ENCODE results near the gene PIK3C3.

Gene PIK3C3

DNA sequence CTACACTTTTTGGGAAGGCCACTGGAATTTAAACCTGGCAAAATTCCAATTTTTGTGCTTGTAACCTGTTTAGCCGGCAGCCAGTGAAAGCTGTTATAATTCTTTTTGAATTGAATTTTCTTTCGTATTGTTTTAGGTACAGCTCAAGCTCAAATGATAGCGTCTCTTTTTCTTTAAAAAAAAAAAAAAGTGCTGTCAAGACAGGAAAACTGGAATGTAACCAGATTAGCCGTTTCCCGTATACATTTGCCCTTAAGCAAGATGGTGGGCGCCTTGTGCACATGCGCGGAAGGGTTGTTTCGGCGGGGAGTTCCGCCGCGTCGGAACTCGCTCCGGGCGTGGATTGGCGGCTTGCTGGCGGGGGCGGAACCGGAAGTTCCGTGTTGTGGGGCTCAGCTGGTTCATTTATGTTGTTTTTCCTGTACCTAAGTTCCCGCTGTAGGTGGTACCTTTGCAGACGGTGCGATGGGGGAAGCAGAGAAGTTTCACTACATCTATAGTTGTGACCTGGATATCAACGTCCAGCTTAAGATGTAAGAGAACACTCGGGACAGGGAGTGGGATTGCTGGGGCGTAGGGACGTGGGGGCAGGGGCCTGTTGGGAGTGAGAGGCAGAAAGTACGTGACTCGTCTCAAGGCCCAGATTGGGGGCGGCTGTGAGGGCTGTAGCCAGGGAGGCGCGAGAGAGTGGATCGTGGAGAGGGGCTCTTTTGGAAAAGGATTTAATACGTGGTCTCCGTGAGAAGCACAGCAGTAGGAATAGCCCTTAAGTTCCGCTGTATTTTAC, at the start of gene PIK3C3:
Gene PIK3C3, plus strand, starts transcription at position 408 of the 787 bp plus-strand sequence. Its CDS starts 58 bp downstream, at position 466.
- peak; percentile 88 for DNase-seq (ENCODE audit: low read depth)

DNA sequence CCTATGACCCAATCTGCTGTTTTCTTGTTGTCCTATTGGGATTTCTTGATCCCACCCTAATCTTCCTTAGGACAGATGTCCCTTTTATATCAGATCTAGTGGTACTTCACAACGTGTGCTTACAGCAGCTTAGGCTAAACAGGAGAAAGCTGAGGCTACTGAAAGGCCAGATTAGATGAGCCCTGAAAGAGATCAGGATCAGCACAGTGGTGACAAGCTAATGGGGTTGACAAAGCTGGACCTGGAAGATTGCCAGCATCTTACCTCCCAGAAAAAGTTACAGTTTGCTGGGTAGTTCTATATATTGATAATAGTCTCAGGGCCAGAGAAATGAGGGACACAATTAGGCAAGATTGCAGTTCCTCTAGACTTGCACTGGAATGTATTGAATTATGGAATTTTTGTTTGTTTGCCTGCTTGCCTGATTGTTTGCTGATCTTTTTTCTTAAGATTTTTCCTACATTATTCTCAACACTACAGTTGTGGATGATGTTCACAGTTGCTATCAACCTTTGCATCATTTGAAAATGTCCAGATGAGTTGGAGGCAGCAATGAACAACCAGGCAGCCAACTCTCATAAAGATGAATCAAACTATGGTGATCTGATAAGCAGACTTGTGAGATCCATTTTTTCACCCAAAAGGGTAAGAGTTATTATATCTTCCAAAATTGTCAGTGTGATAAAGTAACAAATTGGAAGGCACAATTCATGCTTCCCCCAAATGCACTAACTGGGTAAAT, 49.1 kb upstream of the PIK3C3 start:
- no peak for DNase-seq (ENCODE audit: low read depth)

DNA sequence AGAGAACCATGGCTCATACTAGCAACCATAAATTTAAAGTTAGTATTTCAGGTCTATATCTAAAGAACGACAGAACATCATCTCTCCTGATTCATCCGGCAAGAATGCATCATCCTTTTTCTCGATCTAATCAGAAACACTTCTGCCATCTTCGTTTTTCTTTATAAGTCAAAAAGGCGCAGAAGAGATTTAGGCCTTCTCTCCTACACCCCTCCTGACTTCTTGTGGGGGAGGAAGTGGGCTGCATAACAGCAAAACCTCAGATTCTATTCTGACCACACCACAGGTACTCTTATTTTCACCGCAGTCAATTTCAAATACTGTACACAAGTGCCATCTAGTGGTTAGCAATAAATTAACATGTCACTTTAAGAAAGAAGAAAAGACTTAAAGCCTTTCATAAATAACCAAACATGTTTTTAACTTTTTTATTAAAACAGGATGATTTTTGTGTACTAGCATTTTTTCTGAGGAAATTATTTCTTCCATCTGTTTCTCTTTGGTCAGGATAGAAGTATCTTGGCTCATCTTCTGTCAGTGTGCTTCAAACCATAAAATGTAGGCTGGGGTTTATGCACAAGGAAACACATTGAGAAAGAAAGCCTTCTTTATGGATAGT, 48.4 kb upstream of the PIK3C3 start:
- DNase-seq (ENCODE audit: low read depth), result peak; percentile 7

DNA sequence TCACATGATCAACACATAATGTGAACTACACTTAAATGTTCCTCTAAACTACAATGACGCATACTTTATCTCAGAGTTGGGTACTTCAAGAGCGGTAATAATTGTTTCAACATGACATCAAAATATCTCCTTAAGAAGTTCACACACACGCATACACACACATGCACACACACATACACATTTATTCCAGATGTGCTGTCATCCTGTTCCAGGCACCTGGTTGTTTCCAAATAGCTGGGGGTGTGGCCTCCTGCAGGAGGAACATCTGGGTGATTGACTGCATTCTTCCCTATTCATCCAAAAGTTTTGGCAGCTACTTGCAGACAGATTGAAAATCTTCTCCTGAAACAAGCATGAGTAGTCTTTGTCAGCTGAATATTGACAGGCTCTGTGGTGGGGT, 37.9 kb upstream of the PIK3C3 start:
- no peak for DNase-seq (ENCODE audit: low read depth)

DNA sequence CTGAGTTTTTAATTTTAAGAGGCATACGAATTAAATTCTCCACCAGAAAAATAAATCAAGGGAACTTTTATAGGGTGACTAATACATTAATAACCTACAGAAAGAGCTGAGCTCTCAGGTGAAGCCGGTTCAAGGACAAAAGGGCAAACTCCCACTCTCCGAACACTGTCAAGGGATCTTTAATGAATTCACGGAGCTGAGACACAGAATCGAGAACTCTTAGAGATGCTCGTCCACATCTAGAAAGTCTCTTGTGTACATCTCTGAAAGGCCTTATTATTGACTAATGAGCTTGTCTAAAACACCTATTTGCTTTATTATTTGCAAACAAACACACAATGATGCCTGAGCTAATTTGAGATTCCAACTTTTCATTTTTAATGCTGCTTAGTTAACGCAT, 33.3 kb upstream of the PIK3C3 start:
- DNase-seq (ENCODE audit: low read depth), result no peak

DNA sequence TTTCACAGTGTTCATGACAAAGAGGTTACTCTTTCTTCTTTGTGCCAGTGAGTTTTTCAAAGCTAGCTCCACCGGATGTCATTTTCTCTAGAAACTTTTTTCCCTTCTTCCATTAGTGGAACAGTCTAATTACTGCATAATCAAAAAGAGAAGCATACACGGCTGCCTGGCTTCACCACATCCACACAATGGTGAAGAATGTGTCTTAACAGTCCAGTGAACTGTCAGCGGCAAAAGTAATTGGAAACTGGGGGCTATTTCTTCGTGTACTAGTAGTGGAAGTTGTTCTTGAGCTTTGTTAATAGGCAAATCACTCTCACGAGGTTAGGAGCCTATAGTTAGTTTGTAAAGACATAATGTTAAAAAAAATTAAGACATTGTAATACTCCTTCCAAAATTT, 32.9 kb upstream of the PIK3C3 start:
- no peak for DNase-seq (ENCODE audit: low read depth)

DNA sequence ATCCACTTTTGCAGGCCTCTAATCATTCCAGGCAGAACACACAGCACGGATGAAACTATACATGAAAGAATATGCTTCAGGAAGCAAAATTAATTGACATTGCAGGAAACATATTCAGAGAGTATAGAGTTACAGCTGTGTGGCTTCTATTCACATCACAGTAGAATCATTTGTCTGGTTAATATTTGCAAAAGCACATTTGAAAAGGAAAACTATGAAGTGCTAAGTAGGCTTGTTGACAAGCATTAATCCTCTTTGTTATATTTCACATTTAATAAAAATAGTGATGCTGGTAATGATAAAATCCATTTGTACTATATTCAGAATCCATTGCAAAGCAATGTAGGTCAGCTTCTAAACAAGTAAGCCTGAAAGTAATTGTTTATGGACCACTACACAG, 32.2 kb upstream of the PIK3C3 start:
- DNase-seq (ENCODE audit: low read depth), result no peak

DNA sequence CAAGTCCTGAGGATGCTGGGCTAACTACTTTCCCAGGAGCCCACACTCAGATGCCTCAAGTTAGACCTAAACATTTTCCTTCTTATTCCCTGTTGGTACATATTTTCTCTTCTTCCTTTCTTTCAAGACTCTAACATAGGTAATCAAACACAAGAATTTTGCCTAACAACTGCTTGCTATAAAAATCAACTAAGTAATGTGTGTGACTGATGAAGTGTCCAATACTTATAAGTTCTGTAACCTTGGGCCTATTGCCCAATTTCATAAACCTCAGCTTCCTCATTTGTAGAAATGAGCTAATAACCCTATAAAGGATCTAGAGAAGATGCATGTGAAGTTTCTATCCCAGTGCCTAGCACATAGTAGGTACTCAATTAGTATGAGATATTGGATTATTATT, 31.6 kb upstream of the PIK3C3 start:
- no peak for DNase-seq (ENCODE audit: low read depth)

DNA sequence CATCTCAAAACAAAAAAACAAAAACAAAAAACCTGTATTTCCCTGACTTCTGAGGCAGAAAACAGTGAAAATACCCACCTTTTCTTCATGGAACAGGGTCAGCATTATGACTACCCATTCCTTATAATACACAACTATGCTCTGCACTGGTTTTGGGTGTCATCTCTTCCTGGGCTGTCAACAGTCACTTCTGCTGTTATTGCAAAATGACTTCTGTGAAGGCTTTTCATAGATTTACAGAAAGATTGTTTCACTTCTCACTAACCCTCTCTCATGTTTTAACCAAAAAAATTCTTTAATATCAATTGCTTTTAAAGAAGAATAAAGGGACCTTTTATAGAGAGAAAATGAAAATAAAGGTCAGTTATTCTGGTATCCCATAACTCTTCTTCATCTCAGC, 26.5 kb upstream of the PIK3C3 start:
- no peak for DNase-seq (ENCODE audit: low read depth)

DNA sequence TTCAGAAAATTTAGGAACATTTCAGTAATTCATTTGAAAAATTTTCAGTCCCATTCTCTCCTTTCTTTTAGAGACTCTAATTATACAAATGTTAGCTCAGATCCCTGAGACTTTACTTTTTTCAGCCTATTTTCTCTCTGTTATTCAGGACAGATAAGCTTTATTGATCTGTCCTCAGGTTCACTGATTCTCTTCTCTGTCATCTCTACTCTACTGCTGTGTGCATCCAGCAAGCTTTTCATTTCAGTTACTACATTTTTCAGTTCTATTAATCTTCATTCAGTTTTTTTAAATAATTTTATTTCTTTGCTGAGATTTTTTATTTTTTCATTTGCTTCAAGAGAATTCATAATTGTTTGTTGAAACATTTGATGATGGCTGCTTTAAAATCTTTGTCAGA, 22.1 kb upstream of the PIK3C3 start:
- DNase-seq (ENCODE audit: low read depth), result no peak

DNA sequence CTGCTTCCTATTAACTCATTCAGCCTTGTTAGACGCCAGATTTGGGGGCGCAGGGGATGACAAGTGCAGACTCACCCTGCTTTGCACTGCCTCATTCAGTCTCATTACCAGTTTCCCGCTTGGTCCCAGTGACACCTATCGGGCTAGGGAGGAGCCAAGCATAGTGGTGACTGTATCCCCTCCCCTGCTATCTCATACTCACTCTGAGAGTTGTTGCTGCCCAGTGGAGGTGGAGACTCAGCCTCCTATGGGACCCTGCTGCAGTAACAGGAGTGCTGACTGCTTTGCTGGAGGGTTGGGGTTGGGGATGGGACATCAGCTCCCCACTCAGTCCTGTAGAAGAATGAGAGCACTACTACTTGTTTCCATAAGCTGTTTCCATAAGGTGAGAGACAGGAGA, 21.3 kb upstream of the PIK3C3 start:
- no peak for DNase-seq (ENCODE audit: low read depth)

DNA sequence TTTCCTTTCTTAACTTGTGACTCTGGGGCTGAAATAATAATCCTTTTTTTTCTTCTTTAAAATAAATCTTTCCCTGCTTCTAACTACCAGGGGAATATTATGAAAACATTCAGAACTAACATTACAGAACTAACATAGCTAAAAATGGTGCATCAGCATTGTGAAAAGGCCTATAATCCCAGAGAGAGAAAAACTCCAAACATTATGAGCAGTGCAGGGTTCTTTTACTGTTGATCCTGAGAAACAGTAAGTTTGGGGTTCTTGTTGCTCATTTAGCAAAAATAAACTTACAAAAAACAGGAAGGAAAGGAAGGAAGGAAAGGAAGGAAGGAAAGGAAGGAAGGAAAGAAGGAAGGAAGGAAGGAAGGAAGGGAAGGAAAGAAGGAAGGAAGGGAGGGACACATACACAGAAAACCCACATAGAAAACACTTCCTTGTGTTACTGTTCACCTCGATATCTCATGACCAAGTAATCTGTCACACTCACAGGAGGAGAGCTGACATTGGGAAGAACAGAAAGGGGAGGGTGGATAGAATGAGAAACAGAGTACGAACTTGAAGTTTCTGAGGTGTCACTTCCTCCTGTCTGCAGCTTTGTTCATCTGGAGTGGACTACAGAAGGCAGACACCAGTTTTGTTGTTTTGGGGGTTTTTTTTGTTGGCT, 18.4 kb upstream of the PIK3C3 start:
- DNase-seq (ENCODE audit: low read depth), result no peak

DNA sequence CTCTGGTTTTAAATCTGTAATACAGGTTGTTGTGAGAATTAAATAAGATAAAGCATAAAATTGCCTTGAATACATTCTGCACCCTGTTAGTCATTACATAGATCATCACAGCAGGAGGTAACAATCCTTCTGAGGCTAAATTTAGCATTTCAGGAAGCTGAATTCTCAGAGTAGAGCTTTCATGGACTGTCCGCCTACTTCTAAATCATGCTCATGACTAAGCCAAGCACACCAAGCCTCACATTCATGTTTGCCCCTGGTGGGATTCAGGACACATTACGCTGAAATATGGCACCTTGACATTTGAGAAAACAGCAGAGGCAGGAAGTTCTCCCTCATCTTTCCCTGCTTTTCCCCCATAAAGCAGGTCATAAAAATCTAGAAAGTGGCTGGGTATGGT, 16.6 kb upstream of the PIK3C3 start:
- DNase-seq (ENCODE audit: low read depth), result no peak

DNA sequence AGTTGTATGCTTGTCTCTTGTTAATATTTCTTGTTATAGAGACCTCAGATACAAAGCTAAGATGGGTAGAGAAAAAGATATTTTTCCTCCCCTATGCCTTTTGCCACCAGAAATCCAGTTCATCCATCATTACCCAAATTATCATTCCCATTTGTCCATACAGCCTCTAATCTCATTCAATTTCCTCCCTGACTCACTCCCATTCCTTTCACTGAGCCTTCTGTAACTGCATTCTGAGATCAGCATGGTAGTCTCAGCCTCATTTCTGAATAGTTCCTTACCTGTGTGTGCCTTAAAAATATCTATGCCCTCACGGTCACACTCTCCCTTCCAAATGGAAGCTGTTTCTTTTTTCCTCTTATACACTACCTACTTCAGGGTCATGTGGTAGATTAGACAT, 15.7 kb upstream of the PIK3C3 start:
- DNase-seq (ENCODE audit: low read depth), result no peak

DNA sequence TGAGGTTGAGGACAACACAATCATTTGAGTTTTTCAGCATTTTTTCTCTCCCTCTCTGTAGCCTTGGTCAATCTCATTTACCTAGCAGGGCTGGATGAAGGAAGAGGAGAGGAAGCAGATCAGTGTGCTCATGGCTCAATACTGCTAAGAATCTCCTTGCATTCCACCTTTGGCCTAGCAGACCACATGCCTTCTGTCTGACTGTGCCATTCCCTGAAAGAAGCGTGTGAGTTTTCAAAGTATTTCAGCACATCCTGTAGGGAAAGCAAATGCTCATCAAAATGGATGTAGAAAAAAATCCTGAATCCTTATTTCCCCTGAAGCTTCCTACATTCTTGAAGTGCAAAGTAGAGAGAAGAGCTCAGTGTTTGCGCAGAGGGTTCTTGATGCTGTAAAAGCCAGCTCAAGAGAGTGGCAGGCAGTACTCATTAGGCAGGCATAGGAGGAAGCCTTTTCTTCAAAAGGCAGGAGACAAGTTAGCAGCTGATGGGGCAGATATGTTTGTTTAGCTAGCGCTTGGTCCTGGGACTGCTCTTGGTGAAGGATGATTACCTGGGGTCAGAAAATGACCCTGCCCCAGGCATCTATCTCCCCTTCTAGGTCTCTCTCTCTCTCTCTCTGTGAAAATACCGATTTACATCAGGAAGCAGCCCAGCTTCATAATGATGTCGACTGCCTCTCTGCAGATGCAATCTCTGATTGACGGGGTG, 14.4 kb upstream of the PIK3C3 start:
- DNase-seq (ENCODE audit: low read depth), result no peak

DNA sequence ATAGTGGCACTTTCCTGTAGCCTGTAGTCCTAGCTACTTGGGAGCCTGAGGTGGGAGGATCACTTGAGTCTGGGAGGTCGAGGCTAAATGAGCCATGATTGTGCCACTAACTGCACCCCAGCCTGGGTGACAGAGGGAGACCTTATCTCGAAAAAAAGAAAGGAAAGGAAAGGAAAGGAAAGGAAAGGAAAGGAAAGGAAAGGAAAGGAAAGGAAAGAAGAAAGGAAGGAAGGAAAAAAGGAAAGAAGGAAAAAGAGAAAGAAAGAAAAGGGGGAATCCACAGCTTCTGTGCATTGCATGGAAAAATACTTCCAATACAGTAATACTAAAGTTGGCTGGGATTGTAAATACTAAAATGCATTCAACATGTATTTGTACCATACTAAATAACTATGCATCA, 12.8 kb upstream of the PIK3C3 start:
- no peak for DNase-seq (ENCODE audit: low read depth)

DNA sequence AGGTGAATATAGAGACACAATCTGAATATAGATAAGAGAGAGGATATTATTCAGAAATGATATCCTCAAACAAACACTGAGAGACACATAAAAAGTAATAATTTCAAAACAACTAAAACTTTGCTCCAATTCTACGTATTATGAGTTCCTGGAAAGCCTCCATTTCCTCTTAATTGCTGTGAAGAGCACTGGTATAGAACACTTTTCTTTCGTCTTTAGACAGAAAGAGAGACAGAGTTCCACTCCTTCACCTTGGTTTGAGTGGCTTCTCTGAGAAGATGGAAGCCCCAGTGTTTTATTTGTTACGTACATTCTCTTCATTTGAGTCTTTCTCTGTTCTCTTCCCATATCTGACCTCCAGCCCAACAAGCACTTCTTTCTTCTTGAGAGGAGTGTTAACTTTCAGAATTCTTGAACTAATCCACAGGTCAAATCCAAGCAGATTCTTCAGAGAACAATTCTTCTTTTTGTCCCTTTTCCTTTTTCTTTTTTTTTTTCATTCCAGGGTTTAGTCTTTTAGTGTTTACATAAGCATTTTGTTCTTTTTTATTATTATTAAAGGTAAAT, 6.4 kb upstream of the PIK3C3 start:
- no peak for DNase-seq (ENCODE audit: low read depth)

DNA sequence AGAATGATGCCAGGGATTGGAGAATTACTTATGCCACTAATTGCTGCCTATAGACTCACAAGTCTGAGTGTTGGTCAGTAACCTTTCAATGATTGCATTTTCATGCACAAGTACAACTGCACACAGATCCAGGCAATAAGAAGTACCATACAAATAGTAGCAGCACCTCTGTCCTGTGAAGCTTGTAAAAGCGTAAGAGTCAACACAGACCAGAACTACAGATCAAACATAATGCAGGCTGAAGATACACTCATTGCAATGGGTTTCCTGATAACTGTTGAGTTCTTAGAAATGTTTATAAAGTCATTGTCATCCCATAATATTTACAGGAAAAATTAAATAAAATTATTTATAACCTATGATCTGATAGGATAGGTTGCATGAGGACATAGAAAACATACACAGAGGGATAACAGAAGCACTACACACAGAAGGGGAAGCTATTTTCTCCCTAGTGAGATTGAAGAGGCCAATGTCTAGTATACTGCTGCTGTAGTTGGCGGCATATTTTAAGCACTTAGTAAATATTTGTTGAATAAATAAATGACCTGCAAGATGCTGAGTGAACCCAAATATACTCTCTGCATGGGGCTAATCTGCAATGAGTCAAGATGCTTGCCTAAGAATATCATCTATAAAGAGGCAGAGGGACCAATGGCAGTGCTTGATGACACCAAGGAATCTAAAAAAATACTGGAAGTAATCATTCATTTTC, 5.7 kb upstream of the PIK3C3 start:
- DNase-seq (ENCODE audit: low read depth), result no peak

DNA sequence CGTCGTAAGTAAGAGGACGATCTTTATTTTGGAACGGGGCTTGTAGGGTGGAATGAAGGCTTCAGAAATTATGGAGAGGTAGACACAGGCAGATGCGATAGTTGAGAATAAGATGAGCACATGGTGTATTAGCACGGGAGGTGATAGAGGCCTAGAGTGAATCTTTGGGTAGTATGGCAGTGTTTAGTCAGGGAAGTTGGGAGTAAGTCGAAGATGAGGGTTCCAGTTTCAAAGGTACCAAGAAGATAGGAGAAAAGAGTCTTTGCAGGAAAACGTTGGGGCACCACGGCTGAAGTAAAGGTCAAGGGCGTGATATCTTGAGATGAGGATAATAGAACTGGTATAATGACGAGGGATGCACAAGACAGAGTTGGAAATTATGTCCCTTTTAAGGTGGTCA, 654 bp downstream of the PIK3C3 start:
- DNase-seq (ENCODE audit: low read depth), result no peak

DNA sequence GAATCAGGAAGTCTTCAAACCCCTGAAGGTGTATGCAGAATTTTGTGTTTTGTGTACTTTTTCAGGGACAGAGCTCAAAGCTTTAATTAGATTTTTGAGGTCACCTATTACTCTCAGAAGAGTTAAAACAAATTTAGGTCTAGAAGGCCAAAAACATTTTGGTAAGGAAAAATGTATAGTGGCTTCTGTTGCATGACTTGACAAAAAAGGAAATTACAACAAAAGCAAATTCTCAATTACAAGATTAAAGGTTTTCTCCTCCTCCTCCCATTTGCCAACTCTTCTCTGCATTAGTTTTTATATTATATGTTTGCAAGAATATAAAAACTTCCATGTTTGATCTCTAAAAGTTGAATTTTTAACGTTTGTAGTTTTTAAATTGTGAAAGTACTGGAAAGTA, 4.0 kb downstream of the PIK3C3 start:
- no peak for DNase-seq (ENCODE audit: low read depth)

DNA sequence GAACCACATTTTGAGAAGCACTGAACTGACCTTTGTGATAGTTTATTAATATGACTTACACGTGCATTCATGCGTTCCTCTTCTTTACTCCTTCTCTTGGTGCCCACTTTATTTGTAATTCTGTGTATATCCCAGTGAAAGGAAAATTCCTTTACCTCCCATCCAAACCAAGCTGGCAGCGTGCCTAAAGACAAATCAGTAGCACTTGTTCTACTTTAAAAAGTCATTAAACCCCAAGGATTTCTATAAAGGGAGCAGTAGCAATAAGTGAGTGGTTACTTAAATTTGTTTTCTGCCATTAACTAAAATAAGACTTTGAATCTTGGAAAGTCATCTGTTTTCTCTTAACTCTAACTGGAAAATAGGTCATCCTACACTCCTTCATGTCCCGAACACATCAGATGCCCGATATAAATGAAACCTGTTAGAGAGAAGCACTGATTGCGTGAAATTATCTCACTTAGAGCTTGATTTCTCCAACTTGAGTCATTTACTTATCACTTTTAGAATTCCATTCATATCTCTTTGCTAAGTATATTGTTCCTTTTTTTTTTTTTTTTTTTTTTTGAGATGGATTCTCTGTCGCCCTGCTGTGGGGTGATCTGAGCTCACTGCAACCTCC, 10.7 kb downstream of the PIK3C3 start:
- no peak for DNase-seq (ENCODE audit: low read depth)

Measured in CMK (cell line).